Psoas muscle (tissue), 8 donors: ENCODE measurements around the gene CAMK1D. TPM values are rescaled to one million over a fixed set of nuclear protein-coding genes. Genes with fewer than 3 reads are reported as not detected.

Experiments
- ATAC-seq, 4 donors: fragments of 200-7000 bp; cut with Tn5 transposase; one replicate each; pipeline ENCODE4 v1.9.1; 2020; ENCODE audit warnings: moderate library complexity in 3 of 4, mild to moderate bottlenecking in 2 of 4
- DNase-seq, 2 donors: peaks; one replicate each; pipeline ENCODE4 v3.0.0-alpha.2; 2020
- H3K27ac ChIP-seq: fragments of 200-600 bp; one replicate; pipeline ENCODE4 v1.8.0; 2022
- H3K27me3 ChIP-seq, 3 donors: fragments of 200-600 bp in 1 of 3; one replicate each; pipeline versions ENCODE4 v1.6.1 to v1.8.0; 2013 to 2022; ENCODE audit warnings: low read length in 2 of 3, mild to moderate bottlenecking in 2 of 3, moderate library complexity in 1 of 3; ENCODE audit not compliant: insufficient read depth in 3 of 3
- H3K36me3 ChIP-seq, 2 donors: fragments of 200-600 bp in 1 of 2; one replicate each; pipeline versions ENCODE4 v1.6.1 to v1.8.0; 2013 to 2022; ENCODE audit warnings: low read depth in 1 of 2, mild to moderate bottlenecking in 1 of 2, moderate library complexity in 1 of 2; ENCODE audit not compliant: insufficient read depth in 1 of 2
- H3K4me1 ChIP-seq: fragments of 200-600 bp; one replicate; pipeline ENCODE4 v1.8.0; 2022
- H3K4me3 ChIP-seq: fragments of 200-600 bp; one replicate; pipeline ENCODE4 v1.8.0; 2022; ENCODE audit warnings: mild to moderate bottlenecking
- H3K9me3 ChIP-seq: fragments of 200-600 bp; one replicate; pipeline ENCODE4 v1.8.0; 2022
- WGBS, 3 donors: extraction: QIAGEN DNeasy Blood & Tissue Kit; methylation state at CpG; one replicate each; pipeline versions ENCODE4 v1.1.6 to v1.1.7; 2013; 5-methylcytosine and 5-hydroxymethylcytosine counted together
- intact Hi-C, 2 donors: fragments of 100-400 bp; cut with DNase I; formaldehyde crosslinking; loops; one replicate each; pipeline versions ENCODE4 v1.11.0 to v1.14.2; 2022
- polyA plus RNA-seq, 3 donors: library from polyadenylated mRNA; stranded (reverse); fragments of 200-250 nt; gene quantifications; one replicate each; pipeline ENCODE4 v1.2.3, GENCODE V29; 2013
- total RNA-seq, 4 donors: library from RNA; stranded (reverse); fragmentation: NEBNext Ultra II Directional in 2 of 4; extraction: Animal tissue kit (Norgen Biotek cat#: 25700) in 2 of 4; gene quantifications; one replicate each; pipeline versions ENCODE4 v1.2.1 to v1.2.4, GENCODE V29; 2021 to 2023
- TF ChIP-seq, protein P1 (sequence below): fragments of 200-600 bp; IDR thresholded peaks from one replicate; pipeline ENCODE4 v1.8.0; 2022; ENCODE audit warnings: antibody characterized with exemption
- donor health status: healthy with polysubstance abuse.
- donor health status: DM: no; HTN: no; CAD: no; lungs with moderate emphysema.
- donor health status: Bipolar disorder and iron deficiency.
- donor health status: healthy.
- donor health status: DM: yes; HTN: yes; CAD: no.
- donor health status: DM: no; HTN: no; CAD: no.
- donor health status: DM: no; HTN: no; CAD: no.
- donor health status: DM: yes; HTN: yes; CAD: no.

Gene CAMK1D
- total and polyA plus RNA-seq, 7 donors = 0.39 to 1.8 (median 0.53) TPM

- TF ChIP-seq, protein P1, sequence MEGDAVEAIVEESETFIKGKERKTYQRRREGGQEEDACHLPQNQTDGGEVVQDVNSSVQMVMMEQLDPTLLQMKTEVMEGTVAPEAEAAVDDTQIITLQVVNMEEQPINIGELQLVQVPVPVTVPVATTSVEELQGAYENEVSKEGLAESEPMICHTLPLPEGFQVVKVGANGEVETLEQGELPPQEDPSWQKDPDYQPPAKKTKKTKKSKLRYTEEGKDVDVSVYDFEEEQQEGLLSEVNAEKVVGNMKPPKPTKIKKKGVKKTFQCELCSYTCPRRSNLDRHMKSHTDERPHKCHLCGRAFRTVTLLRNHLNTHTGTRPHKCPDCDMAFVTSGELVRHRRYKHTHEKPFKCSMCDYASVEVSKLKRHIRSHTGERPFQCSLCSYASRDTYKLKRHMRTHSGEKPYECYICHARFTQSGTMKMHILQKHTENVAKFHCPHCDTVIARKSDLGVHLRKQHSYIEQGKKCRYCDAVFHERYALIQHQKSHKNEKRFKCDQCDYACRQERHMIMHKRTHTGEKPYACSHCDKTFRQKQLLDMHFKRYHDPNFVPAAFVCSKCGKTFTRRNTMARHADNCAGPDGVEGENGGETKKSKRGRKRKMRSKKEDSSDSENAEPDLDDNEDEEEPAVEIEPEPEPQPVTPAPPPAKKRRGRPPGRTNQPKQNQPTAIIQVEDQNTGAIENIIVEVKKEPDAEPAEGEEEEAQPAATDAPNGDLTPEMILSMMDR = peak; percentile 24
- DNase-seq (no peak), ATAC-seq (no peak)
- Histone ChIP-seq H3K9me3 (no peaks in the 10 kb centered on the region), H3K4me3 (no peak overlapping the region), H3K36me3 (no peaks in the 10 kb centered on the region), H3K27ac (no peak overlapping the region), H3K4me1 (no peaks in the 10 kb centered on the region), H3K27me3 (no peaks in the 10 kb centered on the region)
- intact Hi-C loops = loop anchor here (2.0 to 5.0 kb wide), 3 partner anchors 185 to 364 kb away; no protein-coding TSS in a partner anchor
- WGBS, 3 donors = 61 to 71% (median 63%) methylated on average over 12 of the region's 12 CpGs
Measured at GRCh38 chr10:12717981-12718707, 368.8 kb downstream of the CAMK1D start.

DNA sequence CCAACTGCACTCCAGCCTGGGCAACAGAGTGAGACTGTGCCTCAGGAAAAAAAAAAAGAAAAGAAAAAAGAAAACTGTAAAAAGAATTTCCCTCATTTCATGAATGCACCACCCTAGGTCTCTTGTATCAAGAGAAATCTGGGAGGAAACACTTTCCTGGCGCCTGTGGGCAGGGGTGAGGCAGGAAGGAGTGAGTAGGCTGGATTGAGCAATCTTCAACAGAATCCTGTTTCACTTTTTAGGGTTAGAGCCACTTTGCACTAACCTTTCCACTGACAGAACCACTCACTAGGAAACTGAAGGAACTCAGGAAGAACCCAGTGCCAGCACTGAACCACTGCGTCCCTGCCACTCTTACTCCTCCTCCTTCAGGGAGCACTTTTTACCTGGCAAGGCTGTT, 370.0 kb downstream of the CAMK1D start:
- H3K27ac ChIP-seq = no peak overlapping the region
- no peak overlapping the region for H3K4me3 ChIP-seq
- no peaks in the 10 kb centered on the region for H3K9me3 ChIP-seq
- no peaks in the 10 kb centered on the region for H3K36me3 ChIP-seq
- intact Hi-C loops = loop anchor here (2.0 to 5.0 kb wide), 3 partner anchors 183 to 363 kb away; no protein-coding TSS in a partner anchor
- TF ChIP-seq, protein P1 = no peak
- ATAC-seq = peak in 1 of 4 donors; percentile 10
- H3K4me1 ChIP-seq = no peaks in the 10 kb centered on the region
- no peaks in the 10 kb centered on the region for H3K27me3 ChIP-seq
- peak in 1 of 2 donors; percentile 40 for DNase-seq
- 80 to 92% (median 85%) methylated on average over 2 of the region's 2 CpGs for WGBS, 3 donors

GRCh38 chr10:12720217-12720981, 371.1 kb downstream of the CAMK1D start:
- H3K4me3 ChIP-seq = no peak overlapping the region
- ATAC-seq = peak; percentile 85 to 95 (median 94)
- H3K36me3 ChIP-seq = no peaks in the 10 kb centered on the region
- intact Hi-C loops = loop anchor here in 1 of 2 donors (5.0 kb wide), 1 partner anchor 377 kb away; no protein-coding TSS in a partner anchor
- TF ChIP-seq, protein P1 = no peak
- peak; percentile 87 to 91 for DNase-seq
- H3K27me3 ChIP-seq = no peaks in the 10 kb centered on the region
- WGBS, 3 donors = 35 to 53% (median 47%) methylated on average over 9 of the region's 9 CpGs
- H3K9me3 ChIP-seq = no peaks in the 10 kb centered on the region
- no peaks in the 10 kb centered on the region for H3K4me1 ChIP-seq
- H3K27ac ChIP-seq = peak overlapping the region; percentile 69

- WGBS, 3 donors = 92 to 95% (median 95%) methylated on average over 3 of the region's 3 CpGs
- no peak for DNase-seq
- Histone ChIP-seq H3K4me3 (no peak overlapping the region), H3K36me3 (no peaks in the 10 kb centered on the region), H3K27ac (peak overlapping the region; percentile 69), H3K9me3 (no peaks in the 10 kb centered on the region), H3K27me3 (no peaks in the 10 kb centered on the region), H3K4me1 (no peaks in the 10 kb centered on the region)
- intact Hi-C loops = loop anchor here in 1 of 2 donors (5.0 kb wide), 1 partner anchor 376 kb away; no protein-coding TSS in a partner anchor
- TF ChIP-seq, protein P1 = no peak
- ATAC-seq = no peak
Measured at GRCh38 chr10:12721334-12721733, 372.0 kb downstream of the CAMK1D start.
